Stimulated activated CD4-positive, alpha-beta T cell treated with anti-CD3 and anti-CD28 coated beads, Interleukin-1b, Interleukin-23, amount 100 ng/mL, for 48 hours (primary cell): ENCODE measurements around the gene PRR16.
"Not testable (repeated sequence)": the region's sequence is repeated elsewhere in the genome, so short reads cannot be mapped to it uniquely, and the experiment has no call there.

Source experiments
- DNase-seq: peaks from one replicate; pipeline ENCODE4 v3.0.0-alpha.2; 2020

PRR16 gene

DNA sequence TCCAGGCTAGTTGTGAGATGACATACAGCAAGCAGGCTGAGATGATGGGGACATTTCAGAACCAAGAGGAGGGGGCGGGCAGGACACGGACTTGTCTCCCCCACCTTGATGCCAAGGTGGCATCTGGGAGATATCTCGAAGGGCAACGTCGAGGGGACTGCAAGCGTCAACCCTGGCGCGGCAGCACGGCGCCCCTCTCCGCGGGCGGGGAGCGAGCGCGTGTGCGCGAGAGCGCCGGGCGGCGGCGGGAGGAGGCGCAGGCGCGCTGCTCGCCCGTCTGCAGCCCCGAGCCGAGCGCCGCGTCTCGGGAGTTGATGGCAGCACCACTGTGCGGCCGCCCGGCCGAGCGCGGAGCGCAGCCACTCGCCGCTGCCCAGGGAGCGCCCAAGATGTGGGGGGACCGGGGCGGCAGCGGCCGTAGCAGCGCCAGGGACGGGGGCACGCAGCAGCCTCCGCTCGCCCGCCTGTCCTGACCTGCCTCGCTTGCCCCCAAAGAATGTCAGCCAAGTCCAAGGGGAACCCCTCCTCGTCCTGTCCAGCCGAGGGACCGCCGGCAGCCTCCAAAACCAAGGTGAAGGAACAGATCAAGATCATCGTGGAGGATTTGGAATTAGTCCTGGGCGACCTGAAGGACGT, at the start of gene PRR16:
PRR16 (plus strand) TSS at position 310 of the 636 bp plus-strand sequence.
- no peak for DNase-seq

DNA sequence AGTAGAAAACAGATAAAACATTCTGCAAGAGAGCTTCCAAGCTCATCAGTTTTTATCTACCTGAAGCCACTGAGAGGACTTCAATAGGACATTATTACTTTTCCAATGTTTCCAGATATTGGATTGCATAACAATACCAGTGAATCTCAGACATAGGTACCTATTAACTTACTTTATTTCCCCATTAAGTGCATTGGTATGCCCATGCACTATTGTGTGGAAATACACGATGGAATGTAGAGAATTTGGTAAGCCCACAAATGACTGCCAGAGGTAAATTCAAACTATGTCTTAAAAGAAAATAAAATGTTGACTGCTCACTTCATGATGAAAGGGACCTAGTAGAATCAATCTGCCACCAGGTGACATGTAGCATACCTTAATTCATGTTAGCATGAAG, 48.1 kb upstream of the PRR16 start:
- DNase-seq: no peak

DNA sequence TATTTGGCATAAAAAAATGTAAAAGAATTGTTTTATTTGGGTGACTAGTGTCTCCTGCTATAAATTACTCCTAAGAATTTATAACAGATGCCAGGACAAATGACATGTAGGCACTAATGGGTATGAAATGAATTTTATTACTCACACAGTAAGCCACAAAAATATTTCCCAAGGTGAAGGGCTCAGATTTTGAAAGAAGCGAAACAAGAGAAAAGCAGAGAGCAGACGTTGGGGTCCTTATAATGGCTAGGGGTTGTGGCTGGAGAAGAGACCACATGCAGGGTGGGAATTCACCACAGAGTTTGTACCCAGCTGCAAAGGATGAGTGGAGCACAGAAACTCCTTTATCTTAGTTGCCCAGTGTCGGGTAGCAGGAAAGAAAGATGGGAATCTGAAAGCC, 45.0 kb upstream of the PRR16 start:
- no peak for DNase-seq

DNA sequence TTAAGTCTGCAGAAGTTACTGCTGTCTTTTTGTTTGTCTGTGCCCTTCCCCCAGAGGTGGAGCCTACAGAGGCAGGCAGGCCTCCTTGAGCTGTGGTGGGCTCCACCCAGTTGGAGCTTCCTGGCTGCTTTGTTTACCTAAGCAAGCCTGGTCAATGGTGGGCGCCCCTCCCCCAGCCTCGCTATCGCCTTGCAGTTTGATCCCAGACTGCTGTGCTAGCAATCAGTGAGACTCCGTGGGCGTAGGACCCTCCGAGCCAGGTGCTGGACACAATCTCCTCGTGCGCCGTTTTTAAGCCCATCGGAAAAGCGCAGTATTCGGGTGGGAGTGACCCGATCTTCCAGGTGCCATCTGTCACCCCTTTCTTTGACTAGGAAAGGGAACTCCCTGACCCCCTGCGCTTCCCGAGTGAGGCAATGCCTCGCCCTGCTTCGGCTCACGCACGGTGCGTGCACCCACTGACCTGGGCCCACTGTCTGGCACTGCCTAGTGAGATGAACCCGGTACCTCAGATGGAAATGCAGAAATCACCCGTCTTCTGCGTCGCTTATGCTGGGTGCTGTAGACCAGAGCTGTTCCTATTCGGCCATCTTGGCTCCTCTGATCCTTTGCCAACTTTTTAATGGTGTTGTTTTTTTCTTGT, 37.3 kb upstream of the PRR16 start:
- DNase-seq: not testable (repeated sequence)

DNA sequence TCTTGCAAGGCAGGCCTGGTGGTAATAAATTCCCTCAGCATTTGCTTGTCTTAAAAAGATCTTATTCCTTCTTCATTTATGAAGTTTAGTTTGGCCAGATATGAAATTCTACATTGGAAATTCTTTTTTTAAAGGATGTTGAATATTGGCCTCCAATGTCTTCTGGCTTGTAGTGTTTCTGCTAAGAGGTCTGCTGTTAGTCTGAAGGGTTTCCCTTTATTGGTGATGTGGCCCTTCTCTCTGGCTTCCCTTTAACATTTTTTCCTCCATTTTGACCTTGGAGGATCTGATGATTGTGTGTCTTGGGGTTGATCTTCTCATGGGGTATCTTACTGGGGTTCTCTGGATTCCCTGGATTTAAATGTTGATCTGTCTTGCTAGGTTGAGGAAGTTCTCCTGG, 33.5 kb upstream of the PRR16 start:
- DNase-seq: no peak

DNA sequence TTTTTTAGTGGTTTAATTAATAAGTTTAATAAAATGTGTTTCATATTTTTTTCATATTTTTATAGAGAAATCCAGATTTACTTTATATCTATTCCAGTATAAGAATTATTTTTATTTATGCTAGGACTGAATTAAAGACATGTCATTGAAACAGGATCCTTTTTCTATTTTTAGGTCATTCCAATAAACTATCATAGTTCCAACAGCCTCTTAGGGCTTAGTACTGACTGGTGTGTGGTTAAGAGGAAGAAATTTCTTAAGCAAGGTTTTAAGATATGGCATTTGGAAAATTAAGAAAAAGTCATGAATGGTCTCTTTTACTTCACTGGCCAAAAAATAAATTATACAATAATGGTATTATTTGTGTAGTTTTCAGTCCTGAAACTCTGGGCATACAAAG, 31.2 kb upstream of the PRR16 start:
- DNase-seq: no peak

DNA sequence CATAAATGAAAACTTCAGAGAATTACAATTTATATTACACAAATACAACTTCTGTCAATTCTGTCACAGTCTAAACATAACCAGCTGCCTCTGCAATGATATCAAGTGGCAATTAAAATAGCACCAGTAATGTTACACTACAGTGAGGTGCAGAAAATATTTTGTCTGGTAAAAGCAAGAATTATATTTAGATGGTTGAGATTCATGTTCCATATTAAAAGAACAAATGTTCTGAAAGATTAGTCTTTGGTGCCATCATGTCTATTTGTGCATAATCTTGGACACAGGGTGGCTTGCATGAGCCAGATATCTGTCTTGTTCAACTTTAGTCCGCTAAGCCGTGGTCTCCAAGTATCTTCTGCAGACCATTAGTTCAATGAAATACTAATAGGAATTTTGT, 29.0 kb upstream of the PRR16 start:
- no peak for DNase-seq

DNA sequence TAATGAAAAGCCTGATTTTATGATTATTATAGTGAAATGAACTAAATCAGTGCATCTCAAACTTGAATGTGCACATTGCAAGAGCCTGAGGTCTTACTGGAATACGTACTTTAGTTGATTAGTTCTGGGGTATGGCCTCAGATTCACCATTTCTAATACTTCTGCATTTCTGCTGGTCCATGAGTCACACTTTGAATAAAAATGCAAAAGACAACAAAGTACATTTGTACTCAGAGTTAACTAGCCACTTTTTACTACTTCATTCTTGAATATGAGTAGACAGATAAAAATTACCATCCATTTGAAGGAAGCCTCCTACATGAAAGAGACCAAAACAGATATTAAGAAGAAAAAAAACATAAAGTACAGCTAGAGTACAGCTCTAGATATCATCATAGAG, 27.1 kb upstream of the PRR16 start:
- no peak for DNase-seq

DNA sequence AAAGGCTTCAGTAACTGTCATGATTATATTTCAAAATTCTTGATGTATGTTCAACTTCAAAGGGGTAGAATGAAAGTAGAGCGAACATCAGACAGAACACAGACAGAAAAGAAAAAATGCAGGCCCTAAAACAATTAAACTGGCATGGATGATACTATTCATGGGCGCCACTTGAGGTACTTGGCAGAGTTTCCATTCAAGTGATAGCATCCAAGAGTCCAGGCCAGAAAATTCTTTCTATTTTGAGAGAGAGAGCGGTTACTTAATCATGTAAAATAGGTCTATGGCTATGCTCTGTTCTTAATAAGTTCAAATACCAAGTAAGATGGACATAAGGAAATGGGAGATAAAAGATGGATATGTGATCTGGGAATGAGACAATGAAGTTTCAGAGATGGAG, 21.4 kb upstream of the PRR16 start:
- DNase-seq: no peak

DNA sequence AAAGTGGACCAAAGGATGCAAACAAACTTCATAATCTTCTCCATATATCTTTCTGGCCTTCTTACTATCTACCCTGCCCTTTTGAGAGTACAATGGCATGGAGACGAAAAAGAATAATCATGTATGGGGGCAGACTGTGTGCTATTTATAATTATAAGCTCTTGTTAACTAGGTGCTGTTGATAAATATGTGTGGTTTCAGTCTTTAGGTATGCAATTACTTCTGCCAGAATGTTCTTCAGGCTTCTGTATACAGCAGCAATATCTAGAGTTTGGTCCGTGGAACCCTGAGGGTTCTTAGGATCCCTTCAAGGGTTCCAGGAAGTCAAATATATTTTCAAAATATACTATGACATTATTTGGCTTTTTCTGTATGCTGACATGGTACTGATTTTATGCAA, 20.5 kb upstream of the PRR16 start:
- DNase-seq: no peak

GRCh38 chr5:120446068-120446492, 18.0 kb upstream of the PRR16 start:
- no peak for DNase-seq

- no peak for DNase-seq
These were observed 17.2 kb upstream of the PRR16 start for GRCh38 chr5:120446901-120447300.

- DNase-seq: no peak
These were observed 16.3 kb upstream of the PRR16 start for GRCh38 chr5:120447706-120448239.

GRCh38 chr5:120449501-120449900, 14.6 kb upstream of the PRR16 start:
- no peak for DNase-seq

- DNase-seq: no peak
These were observed 13.2 kb upstream of the PRR16 start for GRCh38 chr5:120450910-120451309.

GRCh38 chr5:120451445-120451844, 12.7 kb upstream of the PRR16 start:
- DNase-seq: no peak

DNA sequence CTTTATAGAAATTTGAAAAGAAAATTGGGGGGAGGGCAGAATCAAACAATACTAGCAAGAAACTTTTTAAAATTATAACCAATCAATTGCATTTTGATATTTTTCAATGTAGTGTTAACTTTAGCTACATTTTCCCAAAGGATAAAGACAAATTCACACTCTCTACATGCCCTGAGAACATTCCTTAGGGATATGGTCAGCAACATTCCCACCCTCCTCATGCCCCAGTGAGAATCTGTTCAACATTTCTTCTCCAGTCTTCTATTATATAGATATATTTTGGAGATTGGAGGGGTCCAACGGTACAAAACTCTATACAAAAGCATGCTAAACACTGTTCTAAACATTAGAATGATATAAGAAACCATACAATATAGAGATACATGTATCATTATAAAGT, 11.6 kb upstream of the PRR16 start:
- DNase-seq: no peak

DNA sequence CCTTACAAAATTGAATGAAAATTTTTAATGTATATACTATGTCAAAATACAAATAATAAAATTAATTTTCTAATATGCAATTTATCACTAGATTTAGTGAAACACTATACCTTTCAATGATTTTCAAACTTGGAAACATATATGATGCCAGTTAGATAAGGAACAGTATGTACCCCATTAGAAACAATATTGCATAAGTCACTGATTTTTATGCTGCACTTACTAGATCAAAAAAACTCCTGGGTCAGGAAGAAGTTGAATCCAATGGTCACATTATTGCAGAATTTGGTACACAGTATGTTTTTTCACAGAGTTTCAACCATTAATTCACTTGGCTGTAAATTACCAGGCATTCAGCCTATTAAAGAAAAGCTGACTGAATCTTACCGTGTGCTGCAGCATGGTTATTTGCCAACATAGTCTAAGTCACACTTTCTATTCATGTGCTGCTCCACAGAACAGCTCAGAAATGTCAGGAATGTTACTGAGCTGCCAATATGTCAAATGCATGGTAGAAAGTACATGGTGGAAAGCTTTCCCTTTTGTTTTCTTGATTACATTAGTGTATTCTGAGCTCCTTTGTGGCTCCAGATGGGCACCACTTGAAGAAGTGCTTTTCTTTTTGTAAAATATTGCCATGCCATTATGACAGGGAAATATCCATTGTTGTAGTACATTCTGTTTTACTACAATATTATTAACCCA, 9.9 kb upstream of the PRR16 start:
- no peak for DNase-seq

DNA sequence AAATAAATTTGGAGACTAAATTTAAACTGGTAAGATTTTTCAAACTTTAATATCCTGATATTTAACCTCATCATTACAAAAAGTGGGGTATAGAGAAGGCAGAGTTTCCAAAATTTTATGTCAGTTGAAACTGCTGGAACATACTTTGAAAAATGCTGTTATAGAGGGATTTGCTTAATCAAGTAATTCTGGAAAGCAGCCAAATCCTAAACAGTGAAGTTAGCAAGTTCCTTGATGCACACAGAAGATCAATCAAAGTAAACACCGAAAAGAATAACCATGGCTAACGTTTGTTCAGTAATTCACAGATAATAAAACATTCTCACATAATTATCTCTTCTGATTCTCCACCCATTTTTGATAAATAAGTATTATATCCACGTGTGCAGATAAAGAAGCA, 8.1 kb upstream of the PRR16 start:
- DNase-seq: no peak

- peak; percentile 34 for DNase-seq
These were observed 6.1 kb upstream of the PRR16 start for GRCh38 chr5:120457839-120458507.

GRCh38 chr5:120458508-120458847, 5.6 kb upstream of the PRR16 start:
- not testable (repeated sequence) for DNase-seq

GRCh38 chr5:120461251-120461650, 2.8 kb upstream of the PRR16 start:
- no peak for DNase-seq

DNA sequence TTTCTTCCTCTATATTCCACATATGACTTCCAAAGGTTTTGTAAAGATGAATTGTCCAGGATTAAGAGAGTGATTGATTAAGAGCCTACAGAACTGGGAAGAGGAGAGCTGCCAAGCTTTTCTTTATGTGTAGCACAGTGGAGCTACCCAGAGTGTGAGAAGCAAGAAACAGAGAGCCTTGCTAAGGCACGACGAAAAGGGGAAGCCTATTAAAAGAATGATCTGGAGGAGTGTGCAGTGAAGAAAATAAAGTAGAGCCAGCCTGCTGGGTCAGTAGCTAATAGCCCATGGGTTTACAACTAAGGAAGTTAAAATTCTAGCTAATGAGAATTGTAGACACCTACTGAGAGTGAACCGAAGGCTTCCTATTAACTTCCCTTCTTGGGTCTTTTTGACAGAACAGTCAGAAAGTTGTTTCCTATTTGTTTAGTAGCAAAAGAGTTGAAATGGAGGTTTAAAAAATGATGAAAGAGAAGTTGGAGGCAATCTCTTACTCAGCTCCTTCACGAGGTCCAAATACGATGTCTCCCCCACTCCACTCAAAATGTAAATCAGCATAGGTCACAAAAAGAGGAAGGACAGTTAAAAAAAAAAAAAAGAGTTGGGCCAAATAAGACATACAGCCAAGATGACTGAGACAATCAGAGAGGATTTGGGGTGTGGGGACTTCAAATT, 957 bp upstream of the PRR16 start:
- no peak for DNase-seq
